ENCODE measurements around the gene API5. TPM values are rescaled to one million over a fixed set of nuclear protein-coding genes. Genes with fewer than 3 reads are reported as not detected.

API5 gene
- total and polyA plus RNA-seq, 10 of the 15 experiments (the other 5 are each of a cell fraction or from before 2014, with no cell fraction given): 52.0 to 193 (median 106) TPM

- no peak for TF ChIP-seq NKRF (conservative IDR thresholded peaks at IDR 0.05)
- no peak for TF ChIP-seq CREM (IDR thresholded peaks at IDR 0.05; ENCODE audit: low read depth)
- no peak for TF ChIP-seq NR2C1 (IDR thresholded peaks at IDR 0.05)
- TF ChIP-seq, protein P1, sequence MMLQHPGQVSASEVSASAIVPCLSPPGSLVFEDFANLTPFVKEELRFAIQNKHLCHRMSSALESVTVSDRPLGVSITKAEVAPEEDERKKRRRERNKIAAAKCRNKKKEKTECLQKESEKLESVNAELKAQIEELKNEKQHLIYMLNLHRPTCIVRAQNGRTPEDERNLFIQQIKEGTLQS (IDR thresholded peaks at IDR 0.05; ENCODE audit: borderline replicate concordance, extremely low read depth, low read depth, low read length): no peak
- no peak for TF ChIP-seq CHD2 (IDR thresholded peaks at IDR 0.05; ENCODE audit: borderline replicate concordance, low read depth, low read length)
- TF ChIP-seq LARP7 (IDR thresholded peaks at IDR 0.05): no peak
- no peak for TF ChIP-seq ZNF24 (IDR thresholded peaks at IDR 0.05)
Observed at GRCh38 chr11:43376594-43376993, 64.8 kb downstream of the API5 start (continued).

- DNase-seq (ENCODE audit: low read depth, low spot score) (no peak), FAIRE-seq (no peak), ATAC-seq (no peak)
- no peak overlapping the region for H3K4me3 ChIP-seq
- no peaks in the 10 kb centered on the region for H4K20me1 ChIP-seq (ENCODE audit: control insufficient read depth, insufficient read depth)
- H3K79me2 ChIP-seq (ENCODE audit: control insufficient read depth, insufficient read depth, low read length): peaks cover 4% of the 10 kb centered on the region
- H3K27ac ChIP-seq (ENCODE audit: control insufficient read depth, insufficient read depth): no peak overlapping the region
- H3K4me1 ChIP-seq (ENCODE audit: control insufficient read depth, insufficient read depth, low read length): no peaks in the 10 kb centered on the region
- ChIA-PET POLR2A (no interaction called here), RAD21 (ENCODE audit: unreplicated experiment) (no interaction called here), CTCF (interaction anchor here (0.9 kb wide), 1 partner anchor 49 kb away, joined by 3 read pairs; no protein-coding TSS in a partner anchor), SMC1A (ENCODE audit: uncharacterized antibody, unreplicated experiment) (interaction anchor here (0.6 to 1.6 kb wide), 5 partner anchors 10 to 95 kb away, joined by 3 to 10 read pairs (median 3); no protein-coding TSS in a partner anchor)
- no peaks in the 10 kb centered on the region for H3K9me3 ChIP-seq (replicated peaks; ENCODE audit: control insufficient read depth, insufficient read depth, low read length)
- H3K27me3 ChIP-seq (replicated peaks in 1 of 2; ENCODE audit: control insufficient read depth in 2 of 2, insufficient read depth in 2 of 2, low read length in 1 of 2): no peaks in the 10 kb centered on the region
- no peak overlapping the region for H2AFZ ChIP-seq (ENCODE audit: control insufficient read depth, low read depth, low read length)
- intact Hi-C loops (cut with micrococcal nuclease; ENCODE audit: unreplicated experiment): no loop called here
- BruUV-seq (replicated peaks): no TSS peak
- H3K4me2 ChIP-seq (ENCODE audit: control insufficient read depth, insufficient read depth): no peak overlapping the region
- peaks cover 0 to 16% of the 10 kb centered on the region in 2 experiments; a peak in 3 of 4 replicates for H3K36me3 ChIP-seq (ENCODE audit: control insufficient read depth in 2 of 2, insufficient read depth in 2 of 2, low read length in 1 of 2)
- no peak overlapping the region for H3K9ac ChIP-seq (ENCODE audit: control insufficient read depth, insufficient read depth, low read length)
- in situ Hi-C loops (cut with MboI): no loop called here
- no peak for TF ChIP-seq SMARCA5 (IDR thresholded peaks at IDR 0.05)
- no peak for TF ChIP-seq ZNF24 (IDR thresholded peaks at IDR 0.05)
- no peak for TF ChIP-seq ZNF217 (IDR thresholded peaks at IDR 0.05)
- no peak for TF ChIP-seq MYC (IDR thresholded peaks at IDR 0.05; ENCODE audit: insufficient read depth, insufficient read length, insufficient replicate concordance, low read length, severe bottlenecking)
- no peak for TF ChIP-seq LARP7 (IDR thresholded peaks at IDR 0.05)
- no peak for TF ChIP-seq SMAD1 (IDR thresholded peaks at IDR 0.05; ENCODE audit: low read depth, partially characterized antibody)
- no peak for TF ChIP-seq RCOR1 (conservative IDR thresholded peaks at IDR 0.05; ENCODE audit: low read depth, low read length)
- TF ChIP-seq PAX5 (IDR thresholded peaks at IDR 0.05; ENCODE audit: borderline replicate concordance, low read depth, low read length): no peak
- no peak for TF ChIP-seq NR2C2 (IDR thresholded peaks at IDR 0.05; ENCODE audit: borderline replicate concordance, control insufficient read depth, insufficient read length, low read depth)
- TF ChIP-seq CBFB (IDR thresholded peaks at IDR 0.05; ENCODE audit: low read depth): no peak
- TF ChIP-seq, protein P2, sequence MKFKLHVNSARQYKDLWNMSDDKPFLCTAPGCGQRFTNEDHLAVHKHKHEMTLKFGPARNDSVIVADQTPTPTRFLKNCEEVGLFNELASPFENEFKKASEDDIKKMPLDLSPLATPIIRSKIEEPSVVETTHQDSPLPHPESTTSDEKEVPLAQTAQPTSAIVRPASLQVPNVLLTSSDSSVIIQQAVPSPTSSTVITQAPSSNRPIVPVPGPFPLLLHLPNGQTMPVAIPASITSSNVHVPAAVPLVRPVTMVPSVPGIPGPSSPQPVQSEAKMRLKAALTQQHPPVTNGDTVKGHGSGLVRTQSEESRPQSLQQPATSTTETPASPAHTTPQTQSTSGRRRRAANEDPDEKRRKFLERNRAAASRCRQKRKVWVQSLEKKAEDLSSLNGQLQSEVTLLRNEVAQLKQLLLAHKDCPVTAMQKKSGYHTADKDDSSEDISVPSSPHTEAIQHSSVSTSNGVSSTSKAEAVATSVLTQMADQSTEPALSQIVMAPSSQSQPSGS (IDR thresholded peaks at IDR 0.05; ENCODE audit: low read length): no peak
- TF ChIP-seq MYB (IDR thresholded peaks at IDR 0.05; ENCODE audit: borderline replicate concordance, low read depth, low read length): no peak
- TF ChIP-seq CREM (IDR thresholded peaks at IDR 0.05; ENCODE audit: low read depth): no peak
- no peak for TF ChIP-seq E4F1 (IDR thresholded peaks at IDR 0.05; ENCODE audit: borderline replicate concordance, partially characterized antibody)
- TF ChIP-seq ZZZ3 (IDR thresholded peaks at IDR 0.05; ENCODE audit: control insufficient read depth, insufficient read length, low read depth): no peak
Observed at GRCh38 chr11:43377389-43377788, 65.6 kb downstream of the API5 start.
